Activated naive CD4-positive, alpha-beta T cell (primary cell): ENCODE results near the gene ODR4.
"Not testable (repeated sequence)": the region's sequence is repeated elsewhere in the genome, so short reads cannot be mapped to it uniquely, and the experiment has no call there.

Source experiments
- DNase-seq, 4 experiments: peaks; one replicate each; lab custom pipeline; 2025; lab: John Stamatoyannopoulos, UW

ODR4 gene

GRCh38 chr1:186375152-186375928 is at the start of gene ODR4, which contains the start of gene TPR:
Gene ODR4 (plus strand): TSS chr1:186375838. CDS start chr1:186379786, 3,948 bp downstream.
Gene TPR (minus strand): TSS chr1:186375253. CDS start chr1:186375028, 225 bp downstream.
- DNase-seq: peak; percentile 97 to 99 (median 98)

GRCh38 chr1:186326009-186326408 is 49.6 kb upstream of the ODR4 start:
- DNase-seq: no peak

- no peak for DNase-seq
Measured at GRCh38 chr1:186327331-186327730, 48.3 kb upstream of the ODR4 start.

GRCh38 chr1:186330758-186331157 is 44.9 kb upstream of the ODR4 start:
- no peak for DNase-seq

- DNase-seq: no peak
Measured at GRCh38 chr1:186337554-186337953, 38.1 kb upstream of the ODR4 start.

GRCh38 chr1:186340772-186341171 is 34.9 kb upstream of the ODR4 start:
- no peak for DNase-seq

GRCh38 chr1:186347837-186348691 is 27.6 kb upstream of the ODR4 start:
- not testable (repeated sequence) for DNase-seq

GRCh38 chr1:186374303-186375151 is 1.1 kb upstream of the ODR4 start:
- no peak for DNase-seq

- DNase-seq: no peak
Measured at GRCh38 chr1:186375929-186376319, 286 bp downstream of the ODR4 start.

- no peak for DNase-seq
Measured at GRCh38 chr1:186386725-186387383, 11.2 kb downstream of the ODR4 start.

- DNase-seq: no peak
Measured at GRCh38 chr1:186390925-186391324, 15.3 kb downstream of the ODR4 start.

- no peak for DNase-seq
Measured at GRCh38 chr1:186391841-186392240, 16.2 kb downstream of the ODR4 start.

- not testable (repeated sequence) for DNase-seq
Measured at GRCh38 chr1:186392711-186393110, 17.1 kb downstream of the ODR4 start.

- not testable (repeated sequence) for DNase-seq
Measured at GRCh38 chr1:186401446-186401845, 25.8 kb downstream of the ODR4 start.

- DNase-seq: no peak
Measured at GRCh38 chr1:186403632-186404031, 28.0 kb downstream of the ODR4 start.

GRCh38 chr1:186404454-186405051 is 28.9 kb downstream of the ODR4 start:
- DNase-seq: no peak

GRCh38 chr1:186409091-186409490 is 33.5 kb downstream of the ODR4 start:
- DNase-seq: no peak

GRCh38 chr1:186413319-186413718 is 37.7 kb downstream of the ODR4 start:
- DNase-seq: no peak

GRCh38 chr1:186418503-186418902 is 42.9 kb downstream of the ODR4 start:
- no peak for DNase-seq

GRCh38 chr1:186420311-186420710 is 44.7 kb downstream of the ODR4 start:
- DNase-seq: no peak

- DNase-seq: no peak
Measured at GRCh38 chr1:186420923-186421322, 45.3 kb downstream of the ODR4 start.
